Stimulated activated naive CD4-positive, alpha-beta T cell treated with Interleukin-2 at 50 U/mL for 16 hours (primary cell): Measurements from ENCODE around the gene ANP32B.
"Not testable (repeated sequence)": the region's sequence is repeated elsewhere in the genome, so short reads cannot be mapped to it uniquely, and the experiment has no call there.

Source experiments
- DNase-seq: peaks from one replicate; lab custom pipeline; 2025; lab: John Stamatoyannopoulos, UW

ANP32B gene

DNA sequence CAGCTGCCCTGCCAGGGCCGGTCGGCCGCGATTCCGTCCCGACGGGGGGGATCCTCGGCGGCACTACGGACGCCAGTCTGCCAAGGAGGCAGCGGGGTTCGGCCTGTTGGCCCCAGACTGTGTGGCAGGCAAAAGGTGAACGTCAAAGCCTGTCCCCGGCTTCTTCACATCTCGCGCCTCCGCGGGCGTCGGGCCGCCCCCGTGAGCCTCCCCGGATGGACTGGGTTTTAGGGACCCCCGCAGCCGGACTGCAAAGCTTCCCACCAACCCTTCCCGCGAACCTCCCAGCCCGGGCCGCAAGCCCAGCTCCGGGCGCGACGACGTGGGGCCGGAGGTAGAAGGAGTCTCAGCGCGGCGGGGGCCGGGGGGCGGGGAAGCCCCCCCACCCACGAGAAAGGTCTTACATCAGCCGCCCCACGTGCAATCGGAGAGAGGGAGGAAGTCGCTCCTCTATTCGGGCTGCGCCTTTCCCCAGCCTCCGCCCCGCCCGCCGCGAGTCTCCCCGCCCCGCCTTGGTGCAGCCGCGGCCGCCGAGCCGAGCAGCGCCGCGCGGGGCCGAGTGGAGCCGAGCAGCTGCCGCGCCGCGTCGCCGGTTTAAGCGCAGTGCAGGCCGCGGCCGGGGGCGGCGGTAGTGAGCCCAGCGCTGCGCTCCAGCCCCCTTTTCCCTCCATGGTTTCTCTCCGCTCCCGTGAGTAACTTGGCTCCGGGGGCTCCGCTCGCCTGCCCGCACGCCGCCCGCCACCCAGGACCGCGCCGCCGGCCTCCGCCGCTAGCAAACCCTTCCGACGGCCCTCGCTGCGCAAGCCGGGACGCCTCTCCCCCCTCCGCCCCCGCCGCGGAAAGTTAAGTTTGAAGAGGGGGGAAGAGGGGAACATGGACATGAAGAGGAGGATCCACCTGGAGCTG, at the start of gene ANP32B:
Gene ANP32B (plus strand): TSS at position 659 of the 906 bp plus-strand sequence. CDS start 215 bp downstream, at position 874.
- peak; percentile 95 for DNase-seq

DNA sequence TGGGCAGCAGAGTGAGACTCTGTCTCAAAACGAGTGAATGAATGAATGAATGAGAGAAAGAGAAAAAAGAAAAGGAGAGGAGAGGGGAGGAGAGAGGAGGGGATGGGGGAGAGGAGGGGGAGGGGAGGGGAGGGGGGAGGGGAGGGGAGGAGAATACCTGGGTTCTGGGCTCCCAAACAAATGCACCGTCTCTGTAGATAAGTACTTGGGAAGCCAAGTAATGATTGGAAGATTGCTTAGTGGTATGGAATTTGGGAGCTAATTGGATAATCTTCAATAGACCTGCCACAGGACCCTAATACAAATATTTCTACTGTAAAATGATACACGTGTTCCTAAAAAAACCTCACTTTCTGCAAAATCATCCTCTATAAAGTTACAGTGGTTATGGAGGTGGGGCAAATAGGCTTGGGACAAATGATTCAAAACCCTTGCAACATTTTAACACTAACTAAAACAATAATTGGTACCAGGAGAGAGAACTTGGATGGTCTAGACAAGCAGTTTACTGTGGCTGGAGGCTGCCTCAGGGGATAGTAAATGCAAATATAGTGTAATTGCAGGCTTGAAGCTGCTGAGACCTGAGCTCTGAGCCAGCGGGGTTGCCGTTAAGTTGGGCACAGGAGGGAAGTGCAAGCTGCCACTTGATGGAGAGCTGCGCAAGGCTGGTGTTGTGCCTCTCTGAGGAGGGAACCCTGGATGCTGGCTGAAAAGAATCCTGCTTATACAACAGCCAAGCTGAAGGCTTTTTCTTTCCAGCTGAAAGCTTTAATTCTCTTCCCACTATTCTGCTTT, 48.6 kb upstream of the ANP32B start:
- no peak for DNase-seq

DNA sequence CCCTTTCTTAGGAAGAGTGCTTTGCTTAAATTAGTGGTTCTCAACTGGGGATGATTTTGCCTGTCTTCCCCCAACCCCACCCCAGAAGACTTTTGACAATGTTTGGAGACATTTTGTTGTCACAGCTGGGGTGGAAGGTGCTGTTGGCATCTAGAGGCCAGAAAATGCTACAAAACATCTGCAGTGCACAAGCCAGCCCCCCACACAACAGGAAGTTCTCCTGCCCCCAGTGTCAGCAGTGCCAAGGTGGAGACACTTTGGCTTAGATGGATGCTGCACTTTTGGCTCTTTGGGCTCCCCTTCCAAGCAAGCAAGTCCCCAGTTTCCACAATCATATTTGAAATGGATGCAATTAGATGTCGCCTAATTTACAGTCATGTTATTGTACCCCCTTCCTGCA, 47.9 kb upstream of the ANP32B start:
- DNase-seq: no peak

DNA sequence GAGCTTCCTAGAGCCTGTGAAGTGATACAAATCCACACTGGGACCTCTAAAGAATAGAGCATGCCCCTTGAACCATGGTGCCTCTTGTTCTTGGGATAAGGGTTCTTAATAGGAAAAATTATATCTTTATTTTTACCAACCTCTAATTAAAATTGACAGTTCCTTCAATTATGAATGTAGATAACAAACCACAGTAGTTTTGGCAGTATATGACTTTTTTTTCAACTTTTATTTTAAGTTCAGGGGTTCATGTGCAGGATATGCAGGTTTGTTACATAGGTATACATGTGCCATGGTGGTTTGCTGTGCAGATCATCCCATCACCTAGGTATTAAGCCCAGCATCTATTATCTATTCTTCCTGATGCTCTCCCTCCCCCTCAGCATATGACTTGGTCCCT, 46.1 kb upstream of the ANP32B start:
- DNase-seq: no peak

DNA sequence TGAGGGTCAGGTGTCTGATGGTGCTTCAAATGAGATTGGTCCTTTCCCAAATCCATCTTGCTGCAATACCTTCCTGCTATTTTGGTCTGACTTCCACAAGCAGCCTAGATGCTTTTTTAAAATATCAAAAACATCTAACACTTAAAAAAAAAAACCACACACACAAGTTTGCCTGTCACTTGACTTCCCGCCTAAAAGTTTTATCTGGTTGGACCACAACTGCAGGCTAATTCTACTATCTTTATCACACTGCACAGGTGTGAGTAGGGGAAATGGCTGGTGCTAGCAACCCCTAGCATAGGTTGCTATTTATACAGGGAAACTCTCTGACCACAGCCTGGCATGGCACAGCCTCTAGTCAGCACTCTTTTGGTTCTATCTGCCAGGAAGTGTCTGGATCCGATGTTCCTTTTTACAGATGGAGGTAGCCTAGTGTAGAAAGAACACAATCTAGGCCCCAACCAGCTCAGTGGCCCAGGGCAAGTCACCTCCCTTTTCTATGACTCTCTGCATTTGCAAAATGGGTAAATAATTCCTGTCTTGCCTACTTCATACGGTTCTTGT, 45.0 kb upstream of the ANP32B start, which contains the start of gene HEMGN:
Gene HEMGN (minus strand): TSS at position 92 of the 564 bp plus-strand sequence. CDS start 36 bp downstream, at position 56.
- no peak for DNase-seq

DNA sequence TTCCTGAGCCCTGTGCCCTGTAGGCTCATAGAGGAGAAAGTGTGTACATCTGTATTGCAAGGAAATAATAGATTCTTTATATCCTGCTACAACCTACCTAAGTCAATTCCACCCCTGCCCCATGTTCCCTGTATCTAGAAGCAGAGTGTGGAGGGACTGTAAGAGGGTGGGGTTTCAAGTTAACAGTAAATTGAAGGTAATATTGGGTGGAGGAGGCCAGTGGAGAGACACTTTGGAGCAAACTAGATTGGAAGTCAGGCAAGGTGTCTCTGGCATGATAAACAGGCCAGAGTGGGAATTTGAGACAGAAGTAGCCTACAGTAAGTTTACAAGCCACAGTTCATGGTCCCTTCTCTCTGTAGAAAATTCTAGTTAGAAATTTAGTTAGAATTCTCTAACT, 42.9 kb upstream of the ANP32B start:
- no peak for DNase-seq

DNA sequence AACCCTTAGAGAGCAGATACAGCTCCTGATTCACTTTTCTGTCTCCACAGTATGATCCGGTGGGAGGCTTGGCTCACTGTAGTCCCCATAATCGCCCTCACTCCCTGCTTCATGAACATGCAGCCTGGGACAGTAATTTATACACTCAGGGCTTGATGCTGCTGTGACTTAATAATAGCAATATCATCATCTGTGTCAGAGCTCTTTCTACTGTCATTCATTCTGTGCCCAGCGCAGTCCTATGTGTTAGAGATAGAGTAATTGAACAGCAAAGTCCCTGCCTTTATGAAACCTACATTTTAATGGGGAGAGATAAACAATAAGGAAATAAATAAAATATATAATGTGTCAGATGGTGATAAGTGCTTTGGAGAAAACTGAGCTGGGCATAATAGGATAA, 42.4 kb upstream of the ANP32B start:
- DNase-seq: no peak

DNA sequence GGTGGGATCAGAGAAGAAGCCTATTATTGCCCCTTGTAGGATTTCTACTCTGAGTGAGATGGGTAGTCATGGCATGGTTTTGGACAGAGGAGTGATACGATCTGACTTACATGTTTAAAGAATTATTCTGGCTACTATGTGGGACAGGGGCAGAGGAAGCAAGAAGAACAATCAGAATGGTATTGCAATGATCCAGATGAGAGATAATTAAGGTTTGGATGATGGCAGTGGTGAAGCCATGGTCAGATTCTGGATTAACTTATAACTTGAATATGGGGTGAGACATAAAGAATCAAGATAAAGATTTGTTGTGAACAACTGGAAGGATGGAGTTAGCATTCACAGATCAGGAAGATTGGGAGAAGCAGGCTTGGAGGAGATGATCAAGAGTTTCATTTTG, 41.8 kb upstream of the ANP32B start:
- no peak for DNase-seq

DNA sequence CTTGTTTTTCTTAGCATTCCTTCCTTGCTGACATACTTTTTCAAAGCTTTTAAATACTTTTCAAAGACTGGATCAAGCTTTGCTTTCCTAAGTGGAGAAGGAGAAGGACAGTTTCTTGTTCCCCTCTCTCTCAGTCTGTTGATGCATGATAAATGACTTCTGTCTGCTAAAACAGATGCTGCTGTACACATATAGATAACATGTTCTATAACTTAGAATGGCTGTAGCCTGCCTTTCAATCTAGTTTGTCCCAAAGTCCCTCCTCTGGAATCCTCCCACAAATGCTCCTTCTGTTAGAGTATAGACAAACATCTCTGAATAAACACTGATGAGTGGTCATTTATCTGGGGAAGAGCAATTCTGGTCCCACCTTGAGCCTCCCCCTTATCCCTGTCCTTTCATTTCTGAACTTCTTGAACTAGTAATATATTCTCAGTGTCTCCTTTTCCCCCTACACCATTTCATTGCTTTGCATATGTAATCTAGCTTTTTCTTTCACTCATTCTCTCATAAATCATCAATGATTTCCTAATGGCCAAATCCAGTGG, 39.8 kb upstream of the ANP32B start:
- no peak for DNase-seq

DNA sequence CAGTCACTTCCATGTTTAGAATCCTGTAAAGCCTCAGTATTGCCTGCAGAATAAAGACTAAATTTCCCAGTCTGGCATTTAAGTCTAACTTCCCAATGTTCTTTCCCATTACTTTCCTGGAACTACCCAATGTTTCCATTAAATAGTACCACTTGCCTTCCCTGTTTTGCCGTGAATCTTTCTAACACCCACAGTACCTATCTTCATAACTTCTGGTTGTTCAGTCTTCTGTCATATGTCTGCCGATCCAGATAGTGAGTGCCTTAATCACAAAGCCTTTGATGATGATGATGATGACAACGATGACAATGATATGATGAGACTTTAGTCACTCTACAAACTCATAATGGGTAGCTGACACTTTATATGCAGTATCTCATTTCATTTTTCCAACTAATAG, 38.5 kb upstream of the ANP32B start:
- no peak for DNase-seq

DNA sequence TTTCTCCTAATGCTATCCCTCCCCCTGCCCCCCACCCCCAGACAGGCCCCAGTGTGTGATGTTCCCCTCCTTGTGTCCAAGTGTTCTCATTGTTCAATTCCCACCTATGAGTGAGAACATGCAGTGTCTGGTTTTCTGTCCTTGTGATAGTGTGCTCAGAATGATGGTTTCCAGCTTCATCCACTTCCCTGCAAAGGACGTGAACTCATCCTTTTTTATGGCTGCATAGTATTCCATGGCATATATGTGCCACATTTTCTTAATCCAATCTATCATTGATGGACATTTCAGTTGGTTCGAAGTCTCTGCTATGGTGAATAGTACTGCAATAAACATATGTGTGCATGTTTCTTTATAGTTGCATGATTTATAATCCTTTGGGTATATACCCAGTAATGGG, 37.7 kb upstream of the ANP32B start:
- not testable (repeated sequence) for DNase-seq

DNA sequence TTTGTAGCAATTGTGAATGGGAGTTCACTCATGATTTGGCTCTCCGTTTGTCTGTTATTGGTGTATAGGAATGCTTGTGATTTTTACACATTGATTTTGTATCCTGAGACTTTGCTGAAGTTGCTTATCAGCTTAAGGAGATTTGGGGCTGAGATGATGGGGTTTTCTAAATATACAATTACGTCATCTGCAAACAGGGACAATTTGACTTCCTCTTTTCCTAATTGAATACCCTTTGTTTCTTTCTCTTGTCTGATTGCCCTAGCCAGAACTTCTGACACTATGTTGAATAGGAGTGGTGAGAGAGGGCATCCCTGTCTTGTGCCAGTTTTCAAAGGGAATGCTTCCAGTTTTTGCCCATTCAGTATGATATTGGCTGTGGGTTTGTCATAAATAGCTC, 36.0 kb upstream of the ANP32B start:
- DNase-seq: not testable (repeated sequence)

DNA sequence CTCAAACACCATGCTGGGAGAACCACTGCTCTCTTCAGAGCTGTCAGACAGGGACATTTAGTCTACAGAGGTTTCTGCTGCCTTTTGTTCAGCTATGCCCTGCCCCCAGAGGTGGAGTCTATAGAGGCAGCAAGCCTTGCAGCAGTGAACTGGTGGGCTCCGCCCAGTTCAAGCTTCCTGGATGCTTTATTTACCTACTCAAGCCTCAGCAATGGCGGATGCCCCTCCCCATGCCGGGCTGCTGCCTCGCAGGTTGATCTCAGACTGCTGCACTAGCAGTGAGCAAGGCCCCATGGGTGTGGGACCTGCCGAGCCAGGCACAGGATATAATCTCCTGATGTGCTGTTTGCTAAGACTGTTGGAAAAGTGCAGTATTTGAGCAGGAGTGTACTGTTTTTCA, 32.3 kb upstream of the ANP32B start:
- not testable (repeated sequence) for DNase-seq

DNA sequence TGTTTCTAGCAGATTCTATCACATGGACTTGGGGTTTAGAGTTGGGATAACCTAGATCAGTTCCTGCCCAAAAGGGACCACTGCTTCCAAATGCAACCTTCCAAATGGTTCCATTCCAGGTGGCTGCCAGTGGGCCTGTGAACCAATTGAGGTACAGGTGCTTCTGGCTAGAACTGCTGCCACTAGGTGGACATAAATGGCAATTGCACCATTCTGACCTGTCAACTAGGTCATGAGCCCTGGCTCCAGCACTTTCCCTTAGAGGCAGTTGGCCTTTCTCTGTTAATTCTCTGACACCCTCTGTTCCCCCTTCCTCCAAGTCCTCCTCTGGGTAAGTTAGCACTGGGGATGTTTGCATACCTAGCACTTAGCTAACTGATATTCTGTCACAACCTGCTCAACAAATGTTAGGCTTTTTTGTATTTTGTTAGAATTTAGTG, 28.6 kb upstream of the ANP32B start:
- peak; percentile 27 for DNase-seq

DNA sequence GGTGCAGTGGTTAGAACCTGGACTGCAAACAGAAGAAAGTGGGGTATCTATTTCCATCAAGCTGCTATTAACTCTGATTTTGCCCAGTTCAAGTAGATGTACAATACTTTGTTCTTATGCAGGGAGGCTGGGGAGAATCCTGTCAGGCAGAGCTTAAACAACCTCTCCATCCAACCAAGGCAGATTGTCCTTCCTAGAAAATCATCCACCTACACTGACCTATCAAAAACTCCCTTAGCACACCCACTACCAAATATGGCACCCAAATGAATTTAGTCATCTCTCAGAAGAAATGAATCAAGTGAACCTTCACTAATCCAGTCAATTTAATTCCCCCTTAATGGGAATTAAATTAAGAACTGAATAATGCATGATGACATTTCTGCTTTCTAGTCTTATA, 26.8 kb upstream of the ANP32B start:
- no peak for DNase-seq

DNA sequence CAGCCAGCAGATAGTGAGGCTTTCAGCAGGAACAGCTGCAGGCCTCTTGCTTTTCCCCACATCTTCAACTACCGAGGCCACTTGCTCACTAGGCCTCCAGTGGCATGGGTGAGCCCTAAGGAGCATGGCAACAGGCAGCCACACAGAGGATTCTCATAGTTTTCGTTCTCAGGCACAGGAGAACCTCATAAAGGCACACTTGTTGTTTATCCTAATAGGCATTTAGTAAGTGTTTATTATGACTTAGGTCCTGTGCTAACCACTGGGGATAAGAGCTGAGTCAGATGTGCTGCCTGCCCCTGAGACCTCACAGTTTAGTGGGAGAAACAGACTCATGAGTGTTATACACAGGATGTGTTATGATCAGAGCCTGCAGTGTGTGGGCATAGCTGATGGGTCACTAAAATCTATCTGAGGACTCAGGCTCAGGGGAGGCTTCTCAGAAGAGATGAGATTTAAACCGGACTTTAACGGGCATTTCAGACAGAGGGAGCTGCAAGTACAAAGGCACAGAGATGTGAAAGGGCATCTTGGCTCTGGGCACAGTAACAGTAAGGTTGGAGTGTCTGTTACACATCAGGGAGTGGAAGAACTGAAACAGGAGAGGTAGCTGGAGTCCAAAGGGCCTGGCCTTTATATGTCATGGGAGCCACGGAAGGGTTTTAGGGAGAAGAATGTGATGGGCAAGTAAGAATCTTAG, 24.2 kb upstream of the ANP32B start:
- DNase-seq: no peak

DNA sequence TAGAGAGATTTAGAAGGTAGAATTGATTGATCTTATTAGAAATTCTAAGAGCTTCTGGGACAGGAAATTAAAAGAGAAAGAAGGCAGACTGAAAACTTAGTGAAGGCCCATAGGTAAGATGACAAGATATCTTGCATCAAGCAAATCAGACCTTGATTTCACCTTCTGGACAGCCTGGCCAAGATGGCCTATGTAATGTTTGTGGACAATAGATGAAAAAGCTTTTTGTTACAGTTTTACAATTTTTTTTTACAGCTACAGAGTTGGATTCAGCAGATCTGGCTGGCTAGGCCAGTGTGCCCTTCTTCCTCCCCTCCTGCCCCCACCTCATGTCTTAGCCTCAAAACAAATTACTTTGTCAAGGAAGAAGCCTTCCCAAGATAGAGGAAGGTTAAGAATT, 23.6 kb upstream of the ANP32B start:
- DNase-seq: no peak

DNA sequence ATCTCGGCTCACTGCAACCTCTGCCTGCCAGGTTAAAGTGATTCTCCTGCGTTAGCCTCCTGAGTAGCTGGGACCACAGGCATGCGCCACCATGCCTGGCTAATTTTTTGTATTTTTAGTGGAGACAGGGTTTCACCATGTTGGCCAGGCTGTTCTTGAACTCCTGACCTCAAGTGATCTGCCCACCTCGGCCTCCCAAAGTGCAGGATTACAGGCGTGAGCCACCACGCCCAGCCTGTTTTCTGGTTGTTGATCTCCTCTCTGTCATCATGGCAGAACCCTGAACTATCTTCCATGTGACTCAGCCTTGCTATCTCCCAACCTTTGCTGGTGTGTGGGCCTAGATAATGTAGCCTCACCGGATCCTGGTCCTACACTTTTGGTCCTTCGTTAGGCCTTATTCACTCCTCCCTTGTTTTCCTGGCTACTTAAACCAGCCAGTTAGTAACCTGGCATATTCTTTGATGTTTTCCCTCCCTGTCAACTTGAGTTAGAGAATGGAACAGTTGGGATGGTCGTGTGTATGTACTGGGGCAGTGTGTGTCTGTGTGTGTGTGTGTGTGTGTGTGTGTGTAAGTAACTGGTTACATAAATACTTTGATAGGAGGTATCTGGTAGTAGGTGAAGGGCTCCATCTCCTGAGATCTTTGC, 22.3 kb upstream of the ANP32B start:
- not testable (repeated sequence) for DNase-seq

DNA sequence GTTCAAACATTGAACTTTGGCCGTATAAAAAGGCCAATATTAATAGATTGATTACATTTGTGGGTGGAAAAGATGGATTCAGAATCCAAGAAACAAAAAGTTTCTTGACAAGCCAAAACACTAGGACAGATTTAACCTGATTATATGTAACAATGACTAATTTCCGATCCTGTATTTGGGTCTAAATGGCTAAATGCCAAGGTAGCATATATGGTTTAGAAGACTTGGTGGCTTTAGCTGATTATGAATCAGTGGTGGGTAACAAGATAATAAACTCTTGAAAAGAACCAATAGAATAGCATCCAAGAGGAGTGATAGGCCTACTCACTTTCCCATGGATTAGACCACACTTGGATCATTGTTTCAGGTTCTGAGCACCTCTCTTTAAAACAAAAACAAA, 21.8 kb upstream of the ANP32B start:
- DNase-seq: no peak

DNA sequence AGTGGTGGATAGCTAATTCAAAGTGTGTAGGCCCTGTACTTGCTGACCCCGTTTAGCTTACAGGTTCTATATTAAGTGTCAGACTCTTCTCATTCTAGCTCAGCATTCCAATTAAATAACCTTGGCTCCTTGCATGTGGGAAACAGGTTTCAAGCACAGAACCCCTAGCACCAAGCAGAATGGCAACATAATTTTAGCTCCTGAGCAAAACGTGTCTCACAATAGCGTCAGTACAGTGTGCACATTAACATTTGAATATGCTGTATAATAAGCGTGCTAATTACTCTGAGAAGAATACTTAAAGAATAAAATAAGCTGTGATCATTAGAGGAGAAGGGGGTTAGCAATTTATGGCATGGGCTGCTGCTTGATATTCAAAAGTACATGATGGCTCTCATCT, 21.0 kb upstream of the ANP32B start:
- DNase-seq: no peak

DNA sequence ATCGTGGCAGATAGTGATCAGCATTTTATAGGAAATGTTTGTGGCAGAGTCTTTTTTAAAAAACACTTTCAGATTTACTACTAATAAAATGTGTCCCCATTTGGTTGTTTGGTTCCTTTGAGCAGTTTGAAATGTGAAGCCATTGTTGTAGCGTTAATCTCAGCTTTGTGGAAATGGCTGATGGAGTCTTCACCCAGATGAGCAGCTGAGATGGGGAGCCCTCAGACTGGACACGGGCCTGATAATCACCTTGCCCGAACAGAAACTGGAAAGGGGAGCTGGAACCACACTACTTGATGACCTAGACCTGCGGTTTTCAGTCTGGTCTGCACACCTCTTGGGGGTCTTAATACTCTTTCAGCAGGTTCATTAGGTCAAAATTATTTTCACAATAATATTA, 20.6 kb upstream of the ANP32B start:
- DNase-seq: no peak
